Measurements from ENCODE around the gene ZNF746.
A peak's percentile ranks its signal among the peaks of the same experiment; 100 is the strongest.

The ZNF746 gene

GRCh38 chr7:149529136-149529718, 31.6 kb upstream of the ZNF746 start (continued):
- TF ChIP-seq ZNF518A (tag by site-specific recombination; conservative IDR thresholded peaks at IDR 0.05; ENCODE audit: low read depth) (peak; percentile 72), ZNF561 (tag by site-specific recombination; IDR thresholded peaks at IDR 0.05; ENCODE audit: borderline replicate concordance) (0 out of 2 replicates have a peak, but pooled peaks have one; percentile 20), ZSCAN30 (tag by site-specific recombination; IDR thresholded peaks at IDR 0.05) (peak; percentile 67; the same call in 1 of the 2 replicates), ZNF416 (tag by site-specific recombination; IDR thresholded peaks at IDR 0.05) (0 out of 2 replicates have a peak, but pooled peaks have one; percentile 32), ZNF26 (tag by site-specific recombination; IDR thresholded peaks at IDR 0.05) (0 out of 2 replicates have a peak, but pooled peaks have one; percentile 53), ZNF747 (tag by site-specific recombination; IDR thresholded peaks at IDR 0.05) (peak; percentile 83; the same call in 1 of the 2 replicates), ZNF37A (tag by site-specific recombination; IDR thresholded peaks at IDR 0.05) (no peak), ZNF324 (tag by site-specific recombination; IDR thresholded peaks at IDR 0.05) (0 out of 2 replicates have a peak, but pooled peaks have one; percentile 42), ZNF510 (tag by site-specific recombination; IDR thresholded peaks at IDR 0.05; ENCODE audit: insufficient replicate concordance) (peak; percentile 62), RBAK (tag by site-specific recombination; IDR thresholded peaks at IDR 0.05) (no peak), ZFP37 (tag by site-specific recombination; IDR thresholded peaks at IDR 0.05) (no peak), ZXDB (tag by site-specific recombination; IDR thresholded peaks at IDR 0.05) (no peak), KLF10 (tag by site-specific recombination; IDR thresholded peaks at IDR 0.05) (no peak), ZNF580 (tag by site-specific recombination; IDR thresholded peaks at IDR 0.05) (peak; percentile 54; the same call in 1 of the 2 replicates), TRIM28 (IDR thresholded peaks at IDR 0.05; ENCODE audit: borderline replicate concordance, low read length) (peak; percentile 100; the same call in 1 of the 2 replicates), SCRT2 (tag by site-specific recombination; IDR thresholded peaks at IDR 0.05) (no peak), ZNF639 (tag by site-specific recombination; IDR thresholded peaks at IDR 0.05) (peak; percentile 73)

- TF ChIP-seq ZNF623 (tag by site-specific recombination; IDR thresholded peaks at IDR 0.05) (no peak), TRIM28 (IDR thresholded peaks at IDR 0.05; ENCODE audit: borderline replicate concordance, low read length) (no peak), ZNF544 (tag by site-specific recombination; IDR thresholded peaks at IDR 0.05) (no peak), ZNF366 (tag by site-specific recombination; conservative IDR thresholded peaks at IDR 0.05) (no peak), ZNF138 (tag by site-specific recombination; IDR thresholded peaks at IDR 0.05; ENCODE audit: borderline replicate concordance) (no peak)
- no peaks in the 10 kb centered on the region for H3K9me3 ChIP-seq (ENCODE audit: control insufficient read depth, insufficient read depth, low read depth, low read length)
- POLR2A ChIA-PET, result no interaction called here
Measured at GRCh38 chr7:149527414-149527813, 29.8 kb upstream of the ZNF746 start.

More at GRCh38 chr7:149527414-149527813, 29.8 kb upstream of the ZNF746 start:
- H3K4me3 ChIP-seq (ENCODE audit: low read depth, low read length), result no peak overlapping the region
- no peaks in the 10 kb centered on the region for H3K36me3 ChIP-seq (ENCODE audit: control insufficient read depth in 2 of 2, insufficient read depth in 1 of 2, low read length in 2 of 2)
- H3K4me1 ChIP-seq (ENCODE audit: control insufficient read depth, insufficient read depth, low read length), result no peaks in the 10 kb centered on the region
- H3K27ac ChIP-seq (ENCODE audit: extremely low read depth, low read depth, low read length), result no peak overlapping the region
- CTCF ChIA-PET, result interaction anchor here (0.6 to 0.7 kb wide), 2 partner anchors 38 to 136 kb away, joined by 3 read pairs; no protein-coding TSS in a partner anchor
